ENCODE results near the gene DNAJC18. TPM values are rescaled to one million over a fixed set of nuclear protein-coding genes. Genes with fewer than 3 reads are reported as not detected.
A peak's percentile ranks its signal among the peaks of the same experiment; 100 is the strongest.

DNAJC18 gene
- total RNA-seq, 1 donor from 2014 or later, result 7.6 TPM

- no peaks in the 10 kb centered on the region for H3K9me3 ChIP-seq
- no peak overlapping the region for H3K4me3 ChIP-seq
- peaks cover 36% of the 10 kb centered on the region for H3K4me1 ChIP-seq
- peaks cover 0 to 33% of the 10 kb centered on the region in 2 donors for H3K36me3 ChIP-seq
- no peaks in the 10 kb centered on the region for H3K27me3 ChIP-seq
- TF ChIP-seq POLR2A (IDR thresholded peaks at IDR 0.05), result no peak
- no peak for TF ChIP-seq CTCF (IDR thresholded peaks at IDR 0.05)
- TF ChIP-seq POLR2AphosphoS5 (IDR thresholded peaks at IDR 0.05; ENCODE audit: insufficient read depth in 1 of 2, low read depth in 1 of 2), result no peak
- intact Hi-C loops (cut with DNase I), result loop anchor here (5.0 kb wide), 1 partner anchor 38 kb away; the partner anchor contains the start of gene DNAJC18
- peak overlapping the region; percentile 35 for H3K27ac ChIP-seq
- no peak for DNase-seq (ENCODE audit: extremely low spot score in 2 of 2)
Observed at GRCh38 chr5:139474890-139475791, 35.8 kb upstream of the DNAJC18 start.

- Histone ChIP-seq H3K4me1 (peaks cover 33% of the 10 kb centered on the region), H3K27ac (peak overlapping the region; percentile 66), H3K4me3 (no peak overlapping the region), H3K36me3 (peaks cover 0 to 30% of the 10 kb centered on the region in 2 donors), H3K27me3 (no peaks in the 10 kb centered on the region), H3K9me3 (no peaks in the 10 kb centered on the region)
- TF ChIP-seq CTCF (IDR thresholded peaks at IDR 0.05) (no peak), POLR2AphosphoS5 (IDR thresholded peaks at IDR 0.05; ENCODE audit: insufficient read depth in 1 of 2, low read depth in 1 of 2) (peak; percentile 23 to 57), POLR2A (IDR thresholded peaks at IDR 0.05) (no peak)
- intact Hi-C loops (cut with DNase I), result loop anchor here (5.0 kb wide), 1 partner anchor 36 kb away; the partner anchor contains the start of gene DNAJC18
- DNase-seq (ENCODE audit: extremely low spot score in 2 of 2), result no peak
Observed at GRCh38 chr5:139473565-139473964, 34.2 kb upstream of the DNAJC18 start.

GRCh38 chr5:139473105-139473504, 33.8 kb upstream of the DNAJC18 start:
- TF ChIP-seq POLR2A (IDR thresholded peaks at IDR 0.05) (no peak), POLR2AphosphoS5 (IDR thresholded peaks at IDR 0.05; ENCODE audit: insufficient read depth in 1 of 2, low read depth in 1 of 2) (no peak), CTCF (IDR thresholded peaks at IDR 0.05) (no peak)
- Histone ChIP-seq H3K27ac (peak overlapping the region; percentile 66), H3K9me3 (no peaks in the 10 kb centered on the region), H3K36me3 (peaks cover 0 to 25% of the 10 kb centered on the region in 2 donors), H3K27me3 (no peaks in the 10 kb centered on the region), H3K4me3 (no peak overlapping the region), H3K4me1 (peaks cover 33% of the 10 kb centered on the region)
- no peak for DNase-seq (ENCODE audit: extremely low spot score in 2 of 2)
- intact Hi-C loops (cut with DNase I), result loop anchor here (5.0 kb wide), 1 partner anchor 36 kb away; the partner anchor contains the start of gene DNAJC18

GRCh38 chr5:139472386-139473030, 33.2 kb upstream of the DNAJC18 start:
- TF ChIP-seq CTCF (IDR thresholded peaks at IDR 0.05), result no peak
- TF ChIP-seq POLR2A (IDR thresholded peaks at IDR 0.05), result no peak
- no peak for TF ChIP-seq POLR2AphosphoS5 (IDR thresholded peaks at IDR 0.05; ENCODE audit: insufficient read depth in 1 of 2, low read depth in 1 of 2)
- Histone ChIP-seq H3K4me1 (peaks cover 33% of the 10 kb centered on the region), H3K36me3 (peaks cover 0 to 19% of the 10 kb centered on the region in 2 donors), H3K9me3 (no peaks in the 10 kb centered on the region), H3K27ac (peak overlapping the region; percentile 66), H3K4me3 (no peak overlapping the region), H3K27me3 (no peaks in the 10 kb centered on the region)
- DNase-seq (ENCODE audit: extremely low spot score in 2 of 2), result no peak
- intact Hi-C loops (cut with DNase I), result loop anchor here (5.0 kb wide), 1 partner anchor 35 kb away; the partner anchor contains the start of gene DNAJC18

All from vagina (tissue), 2 donors.